Neural cell (in vitro differentiated cells): ENCODE data around the gene SZT2. TPM values are rescaled to one million over a fixed set of nuclear protein-coding genes. Genes with fewer than 3 reads are reported as not detected.

Experiments
- H2AFZ ChIP-seq: fragments of 200-600, 300-800 bp; sonication (generic), shearing (Covaris generic); 2 replicates; pipeline ENCODE4 v1.6.0; 2014; ENCODE audit warnings: low read depth, mild to moderate bottlenecking, antibody characterized with exemption, low read length, moderate library complexity
- H3F3A ChIP-seq: fragments of 200-600 bp; shearing (Covaris generic); 2 replicates; pipeline ENCODE4 v1.6.1; 2016; ENCODE audit warnings: mild to moderate bottlenecking, moderate library complexity, mixed read lengths, antibody characterized with exemption, low read length; ENCODE audit not compliant: insufficient read depth, poor library complexity, severe bottlenecking
- H3K27ac ChIP-seq: fragments of 200-600, 300-800 bp; sonication (generic), shearing (Covaris generic); 2 replicates; pipeline ENCODE4 v1.5.1; 2014; ENCODE audit warnings: mild to moderate bottlenecking, low read length, moderate library complexity
- H3K27me3 ChIP-seq: fragments of 300-800, 200-600 bp; sonication (generic), shearing (Covaris generic); 2 replicates; pipeline ENCODE4 v1.6.0; 2014; ENCODE audit warnings: mild to moderate bottlenecking, low read depth, low read length, moderate library complexity; ENCODE audit not compliant: insufficient read depth
- H3K36me3 ChIP-seq: fragments of 300-800, 200-600 bp; sonication (generic), shearing (Covaris generic); 2 replicates; pipeline ENCODE4 v1.5.1; 2014; ENCODE audit warnings: mild to moderate bottlenecking, antibody characterized with exemption, low read length, moderate library complexity; ENCODE audit not compliant: insufficient read depth
- H3K4me2 ChIP-seq: fragments of 300-800, 200-600 bp; sonication (generic), shearing (Covaris generic); 2 replicates; pipeline ENCODE4 v1.6.0; 2014; ENCODE audit warnings: mild to moderate bottlenecking, low read length
- H3K4me3 ChIP-seq: fragments of 300-800, 200-600 bp; sonication (generic), shearing (Covaris generic); 2 replicates; pipeline ENCODE4 v1.5.1; 2014; ENCODE audit warnings: mild to moderate bottlenecking, low read length, moderate library complexity
- H3K79me2 ChIP-seq: fragments of 200-600 bp; shearing (Covaris generic); replicated peaks from 2 replicates; pipeline ENCODE4 v1.6.0; 2014; ENCODE audit warnings: mild to moderate bottlenecking, low read length, moderate library complexity; ENCODE audit not compliant: insufficient read depth
- H3K9ac ChIP-seq: fragments of 300-800, 200-600 bp; sonication (generic), shearing (Covaris generic); 2 replicates; pipeline ENCODE4 v1.6.1; 2016; ENCODE audit warnings: mild to moderate bottlenecking, low read length, mixed read lengths
- H3K9me2 ChIP-seq: fragments of 200-600 bp; shearing (Covaris generic); 2 replicates; pipeline ENCODE4 v1.6.1; 2016; ENCODE audit warnings: mild to moderate bottlenecking, low read length, mixed read lengths; ENCODE audit not compliant: insufficient read depth
- H3K9me3 ChIP-seq: fragments of 200-600, 300-800 bp; sonication (generic), shearing (Covaris generic); 2 replicates; pipeline ENCODE4 v1.6.1; 2016; ENCODE audit warnings: mild to moderate bottlenecking, mixed run types, low read length, moderate library complexity, mixed read lengths
- H4K20me1 ChIP-seq: fragments of 200-600 bp; shearing (Covaris generic); 2 replicates; pipeline ENCODE4 v1.6.1; 2016; ENCODE audit warnings: mild to moderate bottlenecking, mixed run types; ENCODE audit not compliant: insufficient read depth
- CTCF ChIP-seq: fragments of 450-650 bp; IDR thresholded peaks from 2 replicates; pipeline ENCODE4 v1.5.1; 2014; ENCODE audit warnings: antibody characterized with exemption, mild to moderate bottlenecking, moderate library complexity; ENCODE audit not compliant: poor library complexity, severe bottlenecking
- EP300 ChIP-seq: fragments of 450-650 bp; conservative IDR thresholded peaks from 2 replicates; pipeline ENCODE4 v1.6.1; 2014; ENCODE audit warnings: antibody characterized with exemption, mild to moderate bottlenecking, moderate library complexity; ENCODE audit not compliant: poor library complexity, severe bottlenecking
- EZH2 ChIP-seq: fragments of 200-600, 300-800 bp; shearing (Covaris generic), sonication (generic); IDR thresholded peaks from 2 replicates; pipeline ENCODE4 v1.6.1; 2014; ENCODE audit warnings: antibody characterized with exemption, low read length, borderline replicate concordance, mild to moderate bottlenecking; ENCODE audit not compliant: insufficient read depth, poor library complexity, severe bottlenecking
- MXI1 ChIP-seq: fragments of 450-650 bp; conservative IDR thresholded peaks from 2 replicates; pipeline ENCODE4 v1.6.1; 2014; ENCODE audit warnings: antibody characterized with exemption, mild to moderate bottlenecking; ENCODE audit not compliant: poor library complexity, severe bottlenecking
- POLR2AphosphoS5 ChIP-seq: IDR thresholded peaks from 2 replicates; pipeline ENCODE4 v1.6.1; 2012
- RAD21 ChIP-seq: fragments of 450-650 bp; conservative IDR thresholded peaks from 2 replicates; pipeline ENCODE4 v1.6.1; 2014; ENCODE audit warnings: antibody characterized with exemption, mild to moderate bottlenecking, moderate library complexity
- REST ChIP-seq: IDR thresholded peaks from 2 replicates; pipeline ENCODE4 v1.6.1; 2012; ENCODE audit warnings: borderline replicate concordance
- SMC3 ChIP-seq: fragments of 450-650 bp; conservative IDR thresholded peaks from 2 replicates; pipeline ENCODE4 v1.6.1; 2014; ENCODE audit warnings: antibody characterized with exemption, mild to moderate bottlenecking, moderate library complexity; ENCODE audit not compliant: poor library complexity
- TAF1 ChIP-seq: IDR thresholded peaks from 2 replicates; pipeline ENCODE4 v1.6.1; 2012; ENCODE audit warnings: low read depth
- polyA plus RNA-seq: library from polyadenylated mRNA; depleted of rRNA; stranded (reverse); fragments of >200 nt; gene quantifications from 2 replicates; pipeline ENCODE4 v1.2.3, GENCODE V29; 2014

Gene SZT2
- polyA plus RNA-seq, 1 donor from 2014 or later: 6.6 TPM

- Histone ChIP-seq H3K36me3 (no peaks in the 10 kb centered on the region), H3K27ac (no peak overlapping the region), H3K79me2 (peaks cover 3% of the 10 kb centered on the region), H3K4me2 (no peak overlapping the region), H3K27me3 (no peaks in the 10 kb centered on the region), H3K4me3 (no peak overlapping the region), H3K9me2 (no peaks in the 10 kb centered on the region), H3K9me3 (no peaks in the 10 kb centered on the region), H2AFZ (no peak overlapping the region), H3F3A (no peaks in the 10 kb centered on the region), H4K20me1 (no peaks in the 10 kb centered on the region), H3K9ac (no peak overlapping the region)
- TF ChIP-seq EZH2 (no peak), RAD21 (no peak), CTCF (no peak), TAF1 (no peak), SMC3 (no peak), EP300 (no peak), REST (no peak), POLR2AphosphoS5 (no peak), MXI1 (no peak)
These were observed 17.5 kb upstream of the SZT2 start for GRCh38 chr1:43372172-43372571.

GRCh38 chr1:43373066-43373940 is 16.4 kb upstream of the SZT2 start:
- H3K27ac ChIP-seq: no peak overlapping the region
- no peaks in the 10 kb centered on the region for H3K27me3 ChIP-seq
- H3K9me3 ChIP-seq: no peaks in the 10 kb centered on the region
- peaks cover 3% of the 10 kb centered on the region for H3K79me2 ChIP-seq
- no peaks in the 10 kb centered on the region for H4K20me1 ChIP-seq
- H2AFZ ChIP-seq: no peak overlapping the region
- H3K9ac ChIP-seq: no peak overlapping the region
- TF ChIP-seq TAF1 (no peak), MXI1 (no peak), REST (no peak), EP300 (no peak), RAD21 (no peak), EZH2 (no peak), POLR2AphosphoS5 (no peak), SMC3 (no peak), CTCF (no peak)
- H3K9me2 ChIP-seq: no peaks in the 10 kb centered on the region
- no peaks in the 10 kb centered on the region for H3F3A ChIP-seq
- H3K4me3 ChIP-seq: no peak overlapping the region
- no peaks in the 10 kb centered on the region for H3K36me3 ChIP-seq
- H3K4me2 ChIP-seq: no peak overlapping the region
